LNCAP (cell line): ENCODE results near the gene GRAMD1A.

Experiments
- TF ChIP-seq, protein P1 (sequence below): fragments of 450-650 bp; IDR thresholded peaks from 2 replicates; pipeline ENCODE4 v1.5.1; 2017; ENCODE audit warnings: mild to moderate bottlenecking

GRAMD1A gene

DNA sequence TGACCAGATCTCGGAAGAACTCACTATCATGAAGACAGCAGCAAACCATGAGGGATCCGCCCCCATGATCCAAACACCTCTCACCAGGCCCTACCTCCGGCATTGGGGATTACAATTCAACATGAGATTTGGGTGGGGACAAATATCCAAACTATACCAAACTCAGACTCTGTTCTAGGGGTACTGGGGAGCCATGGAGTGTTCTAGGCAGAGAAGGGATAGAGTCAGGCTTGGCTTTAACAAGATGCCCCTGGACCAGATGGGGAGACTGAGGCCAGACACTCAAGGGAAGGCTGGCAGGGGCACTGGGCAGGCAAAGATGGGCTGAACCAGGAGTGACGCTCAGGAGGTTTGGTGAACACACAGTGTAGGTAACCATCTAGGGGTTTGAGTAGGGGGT lies 18.3 kb downstream of the GRAMD1A start:
- TF ChIP-seq, protein P1, sequence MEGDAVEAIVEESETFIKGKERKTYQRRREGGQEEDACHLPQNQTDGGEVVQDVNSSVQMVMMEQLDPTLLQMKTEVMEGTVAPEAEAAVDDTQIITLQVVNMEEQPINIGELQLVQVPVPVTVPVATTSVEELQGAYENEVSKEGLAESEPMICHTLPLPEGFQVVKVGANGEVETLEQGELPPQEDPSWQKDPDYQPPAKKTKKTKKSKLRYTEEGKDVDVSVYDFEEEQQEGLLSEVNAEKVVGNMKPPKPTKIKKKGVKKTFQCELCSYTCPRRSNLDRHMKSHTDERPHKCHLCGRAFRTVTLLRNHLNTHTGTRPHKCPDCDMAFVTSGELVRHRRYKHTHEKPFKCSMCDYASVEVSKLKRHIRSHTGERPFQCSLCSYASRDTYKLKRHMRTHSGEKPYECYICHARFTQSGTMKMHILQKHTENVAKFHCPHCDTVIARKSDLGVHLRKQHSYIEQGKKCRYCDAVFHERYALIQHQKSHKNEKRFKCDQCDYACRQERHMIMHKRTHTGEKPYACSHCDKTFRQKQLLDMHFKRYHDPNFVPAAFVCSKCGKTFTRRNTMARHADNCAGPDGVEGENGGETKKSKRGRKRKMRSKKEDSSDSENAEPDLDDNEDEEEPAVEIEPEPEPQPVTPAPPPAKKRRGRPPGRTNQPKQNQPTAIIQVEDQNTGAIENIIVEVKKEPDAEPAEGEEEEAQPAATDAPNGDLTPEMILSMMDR: no peak

DNA sequence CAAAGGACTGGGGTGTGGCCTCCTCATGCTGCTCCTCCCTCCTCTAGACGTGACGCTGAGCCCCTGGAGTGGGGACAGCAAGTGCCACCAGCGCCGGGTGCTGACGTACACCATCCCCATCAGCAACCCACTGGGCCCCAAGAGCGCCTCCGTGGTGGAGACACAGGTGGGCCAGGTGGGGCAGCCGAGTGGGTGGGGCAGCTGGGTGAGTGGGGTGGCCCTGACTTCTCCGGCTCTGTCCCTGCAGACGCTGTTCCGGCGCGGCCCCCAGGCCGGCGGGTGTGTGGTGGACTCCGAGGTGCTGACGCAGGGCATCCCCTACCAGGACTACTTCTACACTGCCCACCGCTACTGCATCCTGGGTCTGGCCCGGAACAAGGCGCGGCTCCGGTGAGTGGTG lies 19.0 kb downstream of the GRAMD1A start:
- TF ChIP-seq, protein P1: no peak

DNA sequence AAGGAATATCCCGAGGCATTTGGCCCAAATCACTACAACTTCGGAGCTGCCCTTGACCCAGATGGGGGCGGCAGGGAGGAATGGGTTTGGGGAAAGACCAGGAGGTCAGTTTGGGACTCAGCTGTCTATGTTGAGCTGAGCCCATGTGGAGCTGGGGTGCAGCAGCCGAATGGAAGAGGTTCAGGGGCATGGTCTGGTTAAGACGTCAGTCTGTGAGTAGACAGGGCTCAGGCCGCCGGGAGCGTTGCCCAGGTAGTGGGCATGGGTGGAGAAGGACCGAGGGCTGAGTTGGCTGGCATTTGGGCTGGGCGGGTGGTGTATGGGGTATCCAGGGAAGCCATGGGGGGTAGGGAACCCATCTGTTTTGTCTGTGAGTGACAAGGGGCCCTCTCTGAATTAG lies 20.9 kb downstream of the GRAMD1A start:
- TF ChIP-seq, protein P1: no peak

DNA sequence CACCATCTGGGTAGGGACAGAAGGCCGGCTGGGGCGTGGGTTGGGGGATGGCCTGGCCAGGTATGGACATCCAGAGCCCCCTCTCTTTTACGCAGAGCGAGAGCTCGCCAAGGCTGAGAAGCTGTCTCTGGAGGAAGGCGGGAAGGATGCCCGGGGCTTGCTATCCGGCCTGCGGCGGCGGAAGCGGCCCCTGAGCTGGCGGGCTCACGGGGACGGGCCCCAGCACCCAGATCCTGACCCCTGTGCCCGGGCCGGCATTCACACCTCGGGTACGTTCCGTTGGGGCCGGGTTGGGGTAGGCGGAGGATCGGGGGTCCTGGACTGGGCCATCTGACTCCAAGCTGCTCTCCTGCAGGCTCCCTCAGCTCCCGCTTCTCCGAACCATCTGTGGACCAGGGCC lies 21.5 kb downstream of the GRAMD1A start:
- TF ChIP-seq, protein P1: no peak

DNA sequence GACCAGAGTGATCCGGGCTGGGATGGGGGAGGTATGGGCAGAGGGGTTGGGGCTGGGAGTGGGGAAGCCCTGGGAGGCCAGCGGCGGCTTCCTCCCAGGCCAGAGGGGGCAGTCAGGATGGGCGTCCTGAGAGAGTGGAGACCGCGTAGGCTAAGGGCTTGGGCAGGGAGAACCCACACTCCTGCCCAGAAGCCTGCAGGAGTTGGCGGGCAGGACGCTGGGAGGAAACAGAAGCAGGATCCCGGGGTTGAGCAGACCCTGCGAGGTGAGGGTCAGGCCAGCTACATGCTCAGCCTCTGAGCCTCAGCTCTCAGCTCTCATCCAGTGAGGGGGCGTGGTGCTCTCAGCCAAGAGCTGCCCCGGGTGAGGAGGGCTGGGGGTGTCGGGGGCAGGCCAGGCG lies 22.3 kb downstream of the GRAMD1A start:
- TF ChIP-seq, protein P1: no peak

DNA sequence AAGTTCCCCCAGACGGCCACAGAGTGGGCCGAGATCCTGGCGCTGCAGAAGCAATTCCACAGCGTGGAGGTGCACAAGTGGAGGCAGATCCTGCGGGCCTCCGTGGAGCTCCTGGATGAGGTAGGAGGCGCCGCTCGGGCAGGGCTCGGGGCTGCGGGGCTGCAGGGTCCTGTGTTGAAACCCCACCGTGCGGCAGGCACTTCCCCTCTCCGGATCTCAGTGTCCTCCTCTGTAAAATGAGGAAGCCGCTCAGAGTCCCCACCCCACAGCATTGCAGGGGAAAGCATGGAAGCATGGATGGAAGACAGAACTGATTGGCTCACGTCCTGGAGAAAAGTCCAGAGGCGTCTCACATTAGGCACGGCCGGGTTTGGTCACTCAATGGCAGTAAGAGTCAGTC lies 23.3 kb downstream of the GRAMD1A start:
- TF ChIP-seq, protein P1: no peak

DNA sequence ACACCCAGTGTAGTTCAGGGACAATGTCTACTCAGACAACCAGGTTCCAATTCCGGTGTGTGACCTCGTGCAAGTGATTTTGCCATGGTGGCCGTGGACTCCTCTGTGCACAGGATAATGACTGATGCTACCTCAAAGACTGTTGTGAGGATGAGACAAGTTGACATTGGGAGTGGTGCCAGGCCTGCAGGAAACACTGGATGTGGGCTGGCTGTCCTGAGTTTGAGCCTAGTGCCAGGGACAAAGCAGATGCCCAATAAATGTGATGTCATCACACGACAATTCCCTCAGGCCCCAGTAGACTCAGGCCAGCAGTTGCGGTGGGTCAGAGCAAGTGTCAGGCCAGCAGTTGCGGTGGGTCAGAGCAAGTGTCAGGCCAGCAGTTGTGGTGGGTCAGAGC lies 24.0 kb downstream of the GRAMD1A start:
- TF ChIP-seq, protein P1: no peak

DNA sequence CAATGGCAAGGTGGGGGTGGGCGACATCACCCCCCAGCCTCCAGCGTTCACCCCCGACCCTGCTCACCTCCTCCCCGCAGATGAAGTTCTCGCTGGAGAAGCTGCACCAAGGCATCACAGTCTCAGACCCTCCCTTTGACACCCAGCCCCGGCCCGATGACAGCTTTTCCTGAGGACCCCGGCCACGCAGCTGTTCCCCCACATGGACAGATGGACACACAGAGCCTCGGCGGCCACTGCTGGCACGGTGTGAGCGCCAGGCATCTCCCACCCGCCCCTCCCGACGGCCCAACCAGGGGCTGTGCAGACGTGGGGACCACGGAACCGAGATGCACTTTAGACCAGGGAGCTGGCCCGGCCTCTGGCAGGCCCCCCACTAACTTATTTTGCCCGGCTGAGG lies 25.8 kb downstream of the GRAMD1A start:
- TF ChIP-seq, protein P1: no peak
